ENCODE measurements around the gene KCNIP4. TPM values are rescaled to one million over a fixed set of nuclear protein-coding genes. Genes with fewer than 3 reads are reported as not detected.

The KCNIP4 gene
- total and polyA plus RNA-seq, 7 donors: 0.03 TPM; not detected in 6

GRCh38 chr4:20831746-20832145, 1116.8 kb downstream of the KCNIP4 start:
- Histone ChIP-seq H3K27me3 (ENCODE audit: insufficient read depth in 3 of 3, low read length in 2 of 3) (no peaks in the 10 kb centered on the region), H3K36me3 (ENCODE audit: insufficient read depth in 1 of 2, low read depth in 1 of 2) (no peaks in the 10 kb centered on the region), H3K27ac (no peak overlapping the region), H3K4me1 (no peaks in the 10 kb centered on the region), H3K9me3 (no peaks in the 10 kb centered on the region), H3K4me3 (no peak overlapping the region)
- ATAC-seq (no peak), DNase-seq (no peak)
- intact Hi-C loops (cut with DNase I): no loop called here
- TF ChIP-seq CTCF (IDR thresholded peaks at IDR 0.05): no peak
- 73 to 85% (median 74%) methylated on average over 1 of the region's 1 CpG for WGBS, 3 donors

GRCh38 chr4:20829617-20830357, 1118.8 kb downstream of the KCNIP4 start:
- Histone ChIP-seq H3K27ac (no peak overlapping the region), H3K4me1 (no peaks in the 10 kb centered on the region), H3K36me3 (ENCODE audit: insufficient read depth in 1 of 2, low read depth in 1 of 2) (no peaks in the 10 kb centered on the region), H3K4me3 (no peak overlapping the region), H3K9me3 (no peaks in the 10 kb centered on the region), H3K27me3 (ENCODE audit: insufficient read depth in 3 of 3, low read length in 2 of 3) (no peaks in the 10 kb centered on the region)
- DNase-seq (no peak), ATAC-seq (no peak)
- intact Hi-C loops (cut with DNase I): no loop called here
- 60 to 91% (median 74%) methylated on average over 5 of the region's 5 CpGs for WGBS, 3 donors
- TF ChIP-seq CTCF (IDR thresholded peaks at IDR 0.05): no peak

GRCh38 chr4:20825505-20825904, 1123.1 kb downstream of the KCNIP4 start:
- Histone ChIP-seq H3K4me3 (no peak overlapping the region), H3K9me3 (no peaks in the 10 kb centered on the region), H3K27me3 (ENCODE audit: insufficient read depth in 3 of 3, low read length in 2 of 3) (no peaks in the 10 kb centered on the region), H3K4me1 (no peaks in the 10 kb centered on the region), H3K36me3 (ENCODE audit: insufficient read depth in 1 of 2, low read depth in 1 of 2) (no peaks in the 10 kb centered on the region), H3K27ac (no peak overlapping the region)
- DNase-seq (no peak), ATAC-seq (no peak)
- no peak for TF ChIP-seq CTCF (IDR thresholded peaks at IDR 0.05)
- 65 to 70% (median 69%) methylated on average over 3 of the region's 3 CpGs for WGBS, 3 donors
- intact Hi-C loops (cut with DNase I): no loop called here

GRCh38 chr4:20816287-20816686, 1132.3 kb downstream of the KCNIP4 start:
- H3K4me3 ChIP-seq: no peak overlapping the region
- ATAC-seq (no peak), DNase-seq (no peak)
- H3K27ac ChIP-seq: no peak overlapping the region
- H3K4me1 ChIP-seq: no peaks in the 10 kb centered on the region
- intact Hi-C loops (cut with DNase I): no loop called here
- H3K36me3 ChIP-seq (ENCODE audit: insufficient read depth in 1 of 2, low read depth in 1 of 2): no peaks in the 10 kb centered on the region
- WGBS, 3 donors: 64 to 89% (median 70%) methylated on average over 5 of the region's 5 CpGs
- no peaks in the 10 kb centered on the region for H3K27me3 ChIP-seq (ENCODE audit: insufficient read depth in 3 of 3, low read length in 2 of 3)
- no peaks in the 10 kb centered on the region for H3K9me3 ChIP-seq
- TF ChIP-seq CTCF (IDR thresholded peaks at IDR 0.05): no peak

- H3K27me3 ChIP-seq (ENCODE audit: insufficient read depth in 3 of 3, low read length in 2 of 3): no peaks in the 10 kb centered on the region
- H3K4me1 ChIP-seq: no peaks in the 10 kb centered on the region
- intact Hi-C loops (cut with DNase I): no loop called here
- no peaks in the 10 kb centered on the region for H3K36me3 ChIP-seq (ENCODE audit: insufficient read depth in 1 of 2, low read depth in 1 of 2)
- no peak overlapping the region for H3K4me3 ChIP-seq
- no peak overlapping the region for H3K27ac ChIP-seq
- no peak for DNase-seq
- TF ChIP-seq CTCF (IDR thresholded peaks at IDR 0.05): no peak
- no peaks in the 10 kb centered on the region for H3K9me3 ChIP-seq
- 18 to 37% (median 25%) methylated on average over 1 of the region's 1 CpG for WGBS, 3 donors
- ATAC-seq: no peak
Measured at GRCh38 chr4:20813700-20814099, 1134.9 kb downstream of the KCNIP4 start.

Data from psoas muscle (tissue), 8 donors.